Measurements from ENCODE around the gene TAF1. TPM values are rescaled to one million over a fixed set of nuclear protein-coding genes. Genes with fewer than 3 reads are reported as not detected.

TAF1 gene
- total and polyA plus RNA-seq, 9 of the 15 experiments (the other 6 are each of a cell fraction or from before 2014, with no cell fraction given) = 6.4 to 45.1 (median 38.1) TPM

GRCh38 chrX:71487814-71488213 lies 121.7 kb downstream of the TAF1 start:
- in situ Hi-C loops (cut with MboI) (no loop called here), intact Hi-C loops (cut with micrococcal nuclease) (no loop called here)
- H4K20me1 ChIP-seq (replicated peaks; ENCODE audit: control insufficient read depth, insufficient read depth, low read length) = no peaks in the 10 kb centered on the region
- no peak overlapping the region for H3K4me2 ChIP-seq (ENCODE audit: insufficient read depth, low read length)
- no peak overlapping the region for H3K27ac ChIP-seq (ENCODE audit: extremely low read depth, low read depth, low read length)
- no peaks in the 10 kb centered on the region for H3K9me1 ChIP-seq (ENCODE audit: control insufficient read depth, insufficient read depth, low read length)
- ATAC-seq (no peak), DNase-seq (ENCODE audit: extremely low read depth in 1 of 4, low spot score in 3 of 4) (no peak), FAIRE-seq (no peak)
- H3K27me3 ChIP-seq (ENCODE audit: control insufficient read depth in 2 of 2, insufficient read depth in 2 of 2, low read length in 2 of 2) = no peaks in the 10 kb centered on the region
- no peaks in the 10 kb centered on the region for H3K79me2 ChIP-seq (ENCODE audit: control insufficient read depth, insufficient read depth, low read length)
- ChIA-PET CTCF (ENCODE audit: low intra/inter-chr PET ratio) (no interaction called here), POLR2A (interaction anchor here (0.8 kb wide), 1 partner anchor 14 kb away, joined by 3 read pairs; no protein-coding TSS in a partner anchor)
- BruUV-seq (replicated peaks) = no TSS peak
- no peaks in the 10 kb centered on the region for H3K9me3 ChIP-seq (replicated peaks; ENCODE audit: control insufficient read depth, insufficient read depth, low read depth, low read length)
- TF ChIP-seq JUNB (CRISPR knock-in tag; conservative IDR thresholded peaks at IDR 0.05) = no peak
- no peak for TF ChIP-seq MGA (IDR thresholded peaks at IDR 0.05)
- no peak overlapping the region for H3K9ac ChIP-seq (ENCODE audit: insufficient read depth in 1 of 2, low read depth in 2 of 2, low read length in 2 of 2)
- peaks cover 0 to 7% of the 10 kb centered on the region in 2 experiments; a peak in 1 of 5 replicates for H3K4me1 ChIP-seq (replicated peaks in 1 of 2; ENCODE audit: control insufficient read depth in 2 of 2, insufficient read depth in 2 of 2, low read length in 2 of 2)
- no peak overlapping the region for H2AFZ ChIP-seq (ENCODE audit: low read depth, low read length)
- no peaks in the 10 kb centered on the region for H3K36me3 ChIP-seq (ENCODE audit: control insufficient read depth, insufficient read depth, low read length)
- H3K4me3 ChIP-seq = no peak overlapping the region

Data from K562 (cell line).